Neural progenitor cell (in vitro differentiated cells): ENCODE results near the gene BICRAL. TPM values are rescaled to one million over a fixed set of nuclear protein-coding genes. Genes with fewer than 3 reads are reported as not detected.

Experiments
- DNase-seq: peaks from one replicate; pipeline ENCODE4 v3.0.0-alpha.2; 2016; ENCODE audit warnings: low spot score
- H2AFZ ChIP-seq: fragments of 200-600 bp; sonication (generic); replicated peaks from 2 replicates; pipeline ENCODE4 v1.6.1; 2016; ENCODE audit warnings: antibody characterized with exemption
- H3F3A ChIP-seq: fragments of 200-600 bp; sonication (generic); 2 replicates; pipeline ENCODE4 v1.6.1; 2016; ENCODE audit warnings: antibody characterized with exemption, low read depth
- H3K27ac ChIP-seq: fragments of 200-600 bp; sonication (generic); 2 replicates; pipeline ENCODE4 v1.5.1; 2016; ENCODE audit warnings: mild to moderate bottlenecking
- H3K27me3 ChIP-seq: fragments of 200-600 bp; sonication (generic); 2 replicates; pipeline ENCODE4 v1.6.1; 2016; ENCODE audit warnings: mild to moderate bottlenecking, moderate library complexity
- H3K36me3 ChIP-seq: fragments of 200-600 bp; sonication (generic); 2 replicates; pipeline ENCODE4 v1.5.1; 2016
- H3K4me1 ChIP-seq: fragments of 200-600 bp; sonication (generic); 2 replicates; pipeline ENCODE4 v1.6.1; 2016; ENCODE audit warnings: mixed run types
- H3K4me2 ChIP-seq: fragments of 200-600 bp; sonication (generic); 2 replicates; pipeline ENCODE4 v1.6.1; 2016
- H3K4me3 ChIP-seq: fragments of 200-600 bp; sonication (generic); 2 replicates; pipeline ENCODE4 v1.5.1; 2016
- H3K79me2 ChIP-seq: fragments of 200-600 bp; sonication (generic); 2 replicates; pipeline ENCODE4 v1.6.1; 2016; ENCODE audit warnings: low read depth
- H3K9ac ChIP-seq: fragments of 200-600 bp; sonication (generic); 2 replicates; pipeline ENCODE4 v1.6.1; 2016
- H3K9me3 ChIP-seq: fragments of 200-600 bp; sonication (generic); 2 replicates; pipeline ENCODE4 v1.5.1; 2016; ENCODE audit warnings: low read depth
- H4K20me1 ChIP-seq: fragments of 200-600 bp; sonication (generic); 2 replicates; pipeline ENCODE4 v1.6.1; 2016; ENCODE audit warnings: low read depth
- H3K27ac Mint-ChIP-seq: 3 replicates; pipeline ENCODE4 v1.8.0; 2021; ENCODE audit warnings: mixed read lengths
- H3K27me3 Mint-ChIP-seq: 2 replicates; pipeline ENCODE4 v1.8.0; 2022; ENCODE audit warnings: low read depth, mild to moderate bottlenecking, inconsistent platforms, moderate library complexity, mixed read lengths; ENCODE audit not compliant: insufficient read depth
- H3K36me3 Mint-ChIP-seq: 3 replicates; pipeline ENCODE4 v1.8.0; 2021; ENCODE audit warnings: mixed read lengths
- H3K4me1 Mint-ChIP-seq: 3 replicates; pipeline ENCODE4 v1.8.0; 2021; ENCODE audit warnings: mixed read lengths
- H3K4me3 Mint-ChIP-seq: 3 replicates; pipeline ENCODE4 v1.8.0; 2021; ENCODE audit warnings: mild to moderate bottlenecking, moderate library complexity, mixed read lengths
- H3K9me3 Mint-ChIP-seq: 3 replicates; pipeline ENCODE4 v1.8.0; 2020; ENCODE audit warnings: mixed read lengths
- EZH2 ChIP-seq: fragments of 200-600 bp; sonication (generic); IDR thresholded peaks from 2 replicates; pipeline ENCODE4 v1.6.1; 2017; ENCODE audit warnings: antibody characterized with exemption, mild to moderate bottlenecking, moderate library complexity
- EZH2phosphoT487 ChIP-seq: fragments of 200-600 bp; sonication (generic); IDR thresholded peaks from 2 replicates; pipeline ENCODE4 v1.6.1; 2017; ENCODE audit warnings: antibody characterized with exemption
- total RNA-seq: library from RNA; depleted of rRNA; stranded (reverse); fragments of >200 nt; gene quantifications from 2 replicates; pipeline ENCODE4 v1.2.3, GENCODE V29; 2015; ENCODE audit warnings: low replicate concordance
- TF ChIP-seq, protein P1 (sequence below): fragments of 200-600 bp; sonication (generic); IDR thresholded peaks from 2 replicates; pipeline ENCODE4 v1.5.1; 2017; ENCODE audit warnings: antibody characterized with exemption, mild to moderate bottlenecking

Gene BICRAL
- total RNA-seq, 1 donor from 2014 or later: 8.6 TPM

DNA sequence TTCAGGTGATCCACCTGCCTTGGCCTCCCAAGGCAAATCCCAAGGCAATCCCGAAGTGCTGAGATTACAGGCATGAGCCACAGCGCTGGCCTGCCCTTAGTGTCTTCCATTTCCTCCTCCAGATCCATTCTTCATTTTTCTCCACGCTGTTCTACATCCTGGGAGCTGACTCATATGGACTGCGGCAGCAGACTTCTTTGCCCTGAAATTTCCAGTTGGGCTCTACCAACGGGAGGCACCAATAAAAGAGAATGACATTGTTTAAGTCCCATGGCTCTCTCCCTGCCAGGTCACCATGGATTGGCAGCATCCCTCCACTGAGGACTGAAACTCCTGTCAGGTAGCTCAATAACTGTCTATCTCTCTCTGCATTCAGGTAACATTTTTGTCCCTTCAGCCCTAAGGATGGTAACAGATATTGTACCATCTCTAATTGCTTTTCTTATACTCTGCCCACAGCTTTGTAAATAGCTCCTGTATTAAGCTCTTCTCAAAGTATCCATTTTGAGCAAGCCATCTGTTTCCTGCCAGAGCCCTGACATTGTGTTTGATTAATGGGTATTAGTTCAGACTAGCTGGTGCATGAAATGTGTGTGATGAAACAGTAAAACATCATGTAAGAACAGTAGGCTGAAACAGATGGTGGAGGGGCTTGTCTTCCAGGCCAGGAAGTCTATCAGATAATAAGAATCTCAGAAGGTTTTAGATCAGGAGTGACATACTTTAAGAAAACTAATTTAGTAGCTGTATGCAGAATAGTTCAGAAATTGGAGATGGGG lies 39.5 kb upstream of the BICRAL start:
- H3K4me3 Mint-ChIP-seq: peak overlapping the region; percentile 5
- Histone ChIP-seq H2AFZ (no peak overlapping the region), H3K4me1 (peaks cover 7% of the 10 kb centered on the region), H3K79me2 (peaks cover 23% of the 10 kb centered on the region), H3K4me2 (no peak overlapping the region), H4K20me1 (peaks cover 15% of the 10 kb centered on the region), H3K27me3 (no peaks in the 10 kb centered on the region), H3F3A (peaks cover 25% of the 10 kb centered on the region), H3K9me3 (no peaks in the 10 kb centered on the region), H3K36me3 (no peaks in the 10 kb centered on the region), H3K27ac (no peak overlapping the region), H3K4me3 (no peak overlapping the region), H3K9ac (no peak overlapping the region)
- no peak overlapping the region for H3K27ac Mint-ChIP-seq
- H3K4me1 Mint-ChIP-seq: peaks cover 13% of the 10 kb centered on the region
- no peaks in the 10 kb centered on the region for H3K9me3 Mint-ChIP-seq
- TF ChIP-seq EZH2: no peak
- DNase-seq: no peak
- H3K27me3 Mint-ChIP-seq: peaks cover 6% of the 10 kb centered on the region
- H3K36me3 Mint-ChIP-seq: peaks cover 2% of the 10 kb centered on the region

DNA sequence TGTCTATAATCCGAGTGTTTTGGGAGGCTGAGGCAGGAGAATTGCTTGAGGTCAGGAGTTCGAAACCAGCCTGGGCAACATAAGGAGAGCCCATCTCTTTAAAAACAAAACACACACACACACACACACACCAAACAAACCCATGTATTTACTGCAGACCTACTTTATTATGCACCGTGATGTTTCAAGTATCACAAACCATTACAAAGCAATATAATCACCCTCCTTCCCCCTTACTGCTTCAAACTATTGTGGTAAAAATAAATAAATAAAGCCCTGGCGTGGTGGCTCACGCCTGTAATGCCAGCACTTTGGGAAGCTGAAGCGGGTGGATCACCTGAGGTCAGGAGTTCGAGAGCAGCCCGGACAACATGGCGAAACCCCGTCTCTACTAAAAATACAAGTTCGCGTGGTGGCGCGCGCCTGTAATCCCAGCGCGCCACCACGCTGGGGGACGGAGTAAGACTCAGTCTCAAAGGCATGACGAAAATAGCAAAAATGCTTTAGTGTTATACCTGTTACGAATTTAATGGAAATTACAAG lies 37.4 kb upstream of the BICRAL start:
- H3K36me3 Mint-ChIP-seq: peaks cover 2% of the 10 kb centered on the region
- no peaks in the 10 kb centered on the region for H3K36me3 ChIP-seq
- peaks cover 15% of the 10 kb centered on the region for H3K4me1 ChIP-seq
- TF ChIP-seq, protein P1, sequence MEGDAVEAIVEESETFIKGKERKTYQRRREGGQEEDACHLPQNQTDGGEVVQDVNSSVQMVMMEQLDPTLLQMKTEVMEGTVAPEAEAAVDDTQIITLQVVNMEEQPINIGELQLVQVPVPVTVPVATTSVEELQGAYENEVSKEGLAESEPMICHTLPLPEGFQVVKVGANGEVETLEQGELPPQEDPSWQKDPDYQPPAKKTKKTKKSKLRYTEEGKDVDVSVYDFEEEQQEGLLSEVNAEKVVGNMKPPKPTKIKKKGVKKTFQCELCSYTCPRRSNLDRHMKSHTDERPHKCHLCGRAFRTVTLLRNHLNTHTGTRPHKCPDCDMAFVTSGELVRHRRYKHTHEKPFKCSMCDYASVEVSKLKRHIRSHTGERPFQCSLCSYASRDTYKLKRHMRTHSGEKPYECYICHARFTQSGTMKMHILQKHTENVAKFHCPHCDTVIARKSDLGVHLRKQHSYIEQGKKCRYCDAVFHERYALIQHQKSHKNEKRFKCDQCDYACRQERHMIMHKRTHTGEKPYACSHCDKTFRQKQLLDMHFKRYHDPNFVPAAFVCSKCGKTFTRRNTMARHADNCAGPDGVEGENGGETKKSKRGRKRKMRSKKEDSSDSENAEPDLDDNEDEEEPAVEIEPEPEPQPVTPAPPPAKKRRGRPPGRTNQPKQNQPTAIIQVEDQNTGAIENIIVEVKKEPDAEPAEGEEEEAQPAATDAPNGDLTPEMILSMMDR: no peak
- TF ChIP-seq EZH2phosphoT487: no peak
- TF ChIP-seq EZH2: no peak
- peaks cover 15% of the 10 kb centered on the region for H4K20me1 ChIP-seq
- peak overlapping the region; percentile 95 for H3K4me3 ChIP-seq
- H2AFZ ChIP-seq: no peak overlapping the region
- H3K9me3 Mint-ChIP-seq: no peaks in the 10 kb centered on the region
- peak overlapping the region; percentile 86 for H3K9ac ChIP-seq
- peak overlapping the region; percentile 100 for H3K4me3 Mint-ChIP-seq
- H3F3A ChIP-seq: peaks cover 44% of the 10 kb centered on the region
- H3K27me3 ChIP-seq: no peaks in the 10 kb centered on the region
- H3K9me3 ChIP-seq: no peaks in the 10 kb centered on the region
- no peak overlapping the region for H3K27ac Mint-ChIP-seq
- H3K27ac ChIP-seq: no peak overlapping the region
- peaks cover 25% of the 10 kb centered on the region for H3K4me1 Mint-ChIP-seq
- peaks cover 40% of the 10 kb centered on the region for H3K79me2 ChIP-seq
- peak overlapping the region; percentile 95 for H3K4me2 ChIP-seq
- DNase-seq: no peak
- peaks cover 10% of the 10 kb centered on the region for H3K27me3 Mint-ChIP-seq

GRCh38 chr6:42745083-42745639 lies 36.7 kb upstream of the BICRAL start:
- Histone ChIP-seq H3F3A (peaks cover 44% of the 10 kb centered on the region), H3K4me2 (peak overlapping the region; percentile 95), H3K4me3 (peak overlapping the region; percentile 95), H3K27me3 (no peaks in the 10 kb centered on the region), H3K36me3 (no peaks in the 10 kb centered on the region), H3K4me1 (peaks cover 15% of the 10 kb centered on the region), H3K9me3 (no peaks in the 10 kb centered on the region), H2AFZ (peak overlapping the region; percentile 67), H3K79me2 (peaks cover 40% of the 10 kb centered on the region), H4K20me1 (peaks cover 15% of the 10 kb centered on the region), H3K27ac (peak overlapping the region; percentile 34), H3K9ac (peak overlapping the region; percentile 86)
- TF ChIP-seq, protein P1: no peak
- peaks cover 10% of the 10 kb centered on the region for H3K27me3 Mint-ChIP-seq
- peaks cover 25% of the 10 kb centered on the region for H3K4me1 Mint-ChIP-seq
- no peak overlapping the region for H3K27ac Mint-ChIP-seq
- peaks cover 2% of the 10 kb centered on the region for H3K36me3 Mint-ChIP-seq
- H3K4me3 Mint-ChIP-seq: peak overlapping the region; percentile 100
- no peaks in the 10 kb centered on the region for H3K9me3 Mint-ChIP-seq
- DNase-seq: peak; percentile 44
